GM12873 (cell line): ENCODE results near the gene FKBP10.

Experiments used
- CTCF ChIP-seq: IDR thresholded peaks from 2 replicates; pipeline ENCODE4 v1.5.1; 2012; ENCODE audit warnings: low read depth, mild to moderate bottlenecking, moderate library complexity, low read length, control low read depth; ENCODE audit not compliant: insufficient read depth; ENCODE audit errors: missing control alignments

Gene FKBP10

DNA sequence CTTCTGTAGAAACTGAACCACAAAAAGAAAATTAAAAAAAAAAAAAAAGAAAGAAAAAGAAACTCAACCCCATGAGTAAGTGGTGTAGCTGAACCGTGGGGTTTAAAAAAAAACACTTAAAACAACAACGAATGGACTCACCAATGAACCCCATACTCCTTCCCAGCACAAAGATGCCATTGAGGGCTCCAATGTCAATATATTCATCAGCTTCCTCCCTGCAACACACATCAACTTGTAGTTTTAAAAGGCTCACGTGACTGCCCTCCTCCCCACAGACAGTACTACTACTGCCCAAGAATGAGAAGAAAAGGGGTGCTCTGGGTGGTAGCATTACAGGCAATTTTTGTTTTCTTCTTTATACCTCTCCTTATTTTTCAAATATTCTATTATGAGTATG is 55.8 kb downstream of the FKBP10 start:
- no peak for TF ChIP-seq CTCF

DNA sequence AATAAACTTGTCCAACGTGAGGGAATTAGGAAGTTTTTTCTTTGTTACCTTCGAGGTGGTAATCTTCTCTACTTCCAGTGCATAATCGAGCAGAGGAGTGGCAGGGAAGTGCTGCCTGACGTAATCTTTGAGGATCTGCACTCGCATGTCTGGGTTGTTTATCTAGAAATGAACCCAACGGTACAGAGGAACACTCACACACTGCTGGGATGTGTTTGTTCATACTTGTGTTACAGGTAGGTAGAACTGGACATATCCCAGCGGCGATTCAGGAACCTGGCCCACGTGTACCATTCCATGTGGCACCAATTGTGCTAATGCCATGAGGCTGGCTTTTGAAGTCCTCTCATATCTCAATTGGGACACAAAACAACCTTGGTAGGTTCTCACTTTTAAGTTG is 56.6 kb downstream of the FKBP10 start:
- TF ChIP-seq CTCF = no peak

DNA sequence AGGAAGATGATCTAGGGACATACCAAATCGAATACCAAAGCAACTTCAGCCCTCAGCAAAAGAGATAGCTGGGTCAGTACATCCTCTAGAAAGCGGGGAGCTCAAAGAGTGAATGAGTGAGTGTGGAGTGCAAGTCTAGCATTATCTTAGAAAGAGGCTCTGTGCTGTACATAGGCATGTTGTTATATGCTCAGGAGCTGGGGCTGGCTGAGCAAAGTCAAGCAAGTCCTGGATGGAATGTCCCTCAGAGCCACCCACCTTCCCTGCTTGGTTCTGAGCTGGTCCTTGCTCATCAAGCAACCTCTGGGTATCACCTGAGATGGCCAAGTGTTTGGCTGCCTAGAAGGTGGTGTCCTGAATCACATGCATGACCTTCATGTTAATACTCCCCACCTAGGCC is 57.3 kb downstream of the FKBP10 start:
- TF ChIP-seq CTCF = no peak

- TF ChIP-seq CTCF = no peak
These were observed 57.8 kb downstream of the FKBP10 start for GRCh38 chr17:41870627-41871026.

DNA sequence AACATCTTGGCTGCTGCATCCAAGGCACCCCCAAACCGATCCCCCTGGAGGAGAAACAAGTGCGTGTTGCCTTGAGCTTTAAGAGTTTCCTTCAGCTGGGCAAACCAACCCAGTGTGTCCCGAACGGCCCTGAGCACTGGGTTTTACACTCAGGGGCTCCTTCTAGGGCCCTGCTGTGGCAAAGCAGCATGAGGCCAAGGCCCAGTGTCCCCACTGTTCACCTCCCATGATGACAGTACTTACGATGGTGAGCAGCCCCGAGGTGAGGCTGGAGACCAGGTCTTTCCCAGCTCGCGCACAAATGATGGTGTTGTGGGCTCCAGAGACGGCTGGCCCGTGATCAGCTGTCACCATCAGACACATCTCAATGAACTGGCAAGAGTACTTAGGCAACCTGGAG is 59.0 kb downstream of the FKBP10 start:
- TF ChIP-seq CTCF = no peak
